T1000 (cell line): Measurements from ENCODE around the gene CDCP2.
"Not testable (repeated sequence)": the region's sequence is repeated elsewhere in the genome, so short reads cannot be mapped to it uniquely, and the experiment has no call there.

Experiments
- DNase-seq: peaks from one replicate; lab custom pipeline; 2025; ENCODE audit warnings: mixed read lengths; lab: John Stamatoyannopoulos, UW

Gene CDCP2

GRCh38 chr1:54115520-54115919 lies 37.3 kb downstream of the CDCP2 start:
- DNase-seq, result no peak

DNA sequence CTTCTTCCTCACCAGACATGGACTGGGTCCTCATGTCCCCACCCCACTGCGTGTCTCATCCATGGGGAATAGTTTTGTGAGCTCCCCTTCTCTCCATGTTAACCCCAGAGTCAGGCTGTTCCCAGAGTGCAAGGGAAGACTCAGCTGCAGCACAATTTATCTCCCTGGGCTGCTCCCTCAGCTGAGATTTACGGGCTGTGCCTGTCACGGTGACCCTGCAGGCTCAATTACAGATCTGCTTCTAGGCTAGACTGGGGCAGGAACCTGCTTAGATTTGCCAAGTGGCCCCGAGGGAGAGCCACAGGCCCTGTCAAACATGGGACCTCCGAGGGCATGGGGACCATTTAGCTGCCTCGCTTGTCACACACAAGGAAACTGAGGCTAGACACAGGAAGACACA lies 37.8 kb downstream of the CDCP2 start:
- no peak for DNase-seq

GRCh38 chr1:54114001-54114400 lies 38.8 kb downstream of the CDCP2 start:
- DNase-seq, result no peak

- no peak for DNase-seq
These were observed 40.0 kb downstream of the CDCP2 start for GRCh38 chr1:54112705-54113368.

GRCh38 chr1:54112027-54112426 lies 40.8 kb downstream of the CDCP2 start:
- DNase-seq, result no peak

- no peak for DNase-seq
These were observed 41.2 kb downstream of the CDCP2 start for GRCh38 chr1:54111624-54112023.

GRCh38 chr1:54110996-54111395 lies 41.8 kb downstream of the CDCP2 start:
- no peak for DNase-seq

- no peak for DNase-seq
These were observed 43.4 kb downstream of the CDCP2 start for GRCh38 chr1:54109129-54110090.

- no peak for DNase-seq
These were observed 44.6 kb downstream of the CDCP2 start for GRCh38 chr1:54108156-54108555.

- DNase-seq, result no peak
These were observed 45.7 kb downstream of the CDCP2 start for GRCh38 chr1:54107131-54107530.

GRCh38 chr1:54105736-54106269 lies 47.0 kb downstream of the CDCP2 start:
- DNase-seq, result no peak

GRCh38 chr1:54105080-54105479 lies 47.7 kb downstream of the CDCP2 start:
- DNase-seq, result no peak

DNA sequence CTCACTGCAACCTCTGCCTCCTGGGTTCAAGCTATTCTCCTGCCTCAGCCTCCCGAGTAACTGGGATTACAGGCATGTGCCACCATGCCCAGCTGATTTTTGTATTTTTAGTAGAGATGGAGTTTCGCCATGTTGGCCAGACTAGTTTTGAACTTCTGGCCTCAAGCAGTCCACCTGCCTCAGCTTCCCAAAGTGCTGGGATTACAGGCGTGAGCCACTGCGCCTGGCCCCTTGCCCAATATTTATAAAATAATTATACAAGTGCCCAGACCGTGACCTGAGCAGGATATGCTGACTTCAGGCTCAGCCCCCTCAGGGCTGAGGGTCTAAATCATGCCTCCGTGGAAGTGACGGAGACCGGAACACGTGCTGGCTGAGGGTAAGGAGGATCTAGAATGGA lies 48.2 kb downstream of the CDCP2 start:
- not testable (repeated sequence) for DNase-seq

GRCh38 chr1:54103414-54103813 lies 49.4 kb downstream of the CDCP2 start:
- no peak for DNase-seq

GRCh38 chr1:54100500-54100899 lies 52.3 kb downstream of the CDCP2 start:
- no peak for DNase-seq

DNA sequence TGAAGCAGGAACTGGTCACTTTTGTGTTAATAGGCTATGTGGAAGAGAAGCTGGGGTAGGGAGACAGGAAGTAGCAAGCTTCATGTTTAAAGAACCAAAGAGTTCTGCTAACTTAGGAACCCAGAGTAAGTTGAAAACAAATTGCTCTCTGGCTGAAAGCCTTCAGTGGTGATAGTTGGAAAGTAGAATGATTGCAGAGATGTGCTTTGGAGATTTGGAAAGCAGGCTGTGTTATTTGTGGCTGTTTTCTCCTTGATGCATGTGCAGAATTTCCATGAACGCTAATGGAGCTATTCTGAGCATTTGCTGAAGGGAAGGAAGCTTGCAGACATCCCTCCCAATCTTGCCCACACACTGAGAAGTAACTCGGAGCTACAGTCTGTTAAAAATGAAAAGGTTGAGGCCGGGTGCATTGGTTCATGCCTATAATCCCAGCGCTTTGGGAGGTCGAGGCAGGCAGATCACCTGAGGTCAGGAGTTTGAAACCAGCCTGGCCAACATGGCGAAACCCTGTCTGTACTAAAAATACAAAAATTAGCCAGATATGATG lies 53.7 kb downstream of the CDCP2 start:
- DNase-seq, result no peak

GRCh38 chr1:54096877-54097240 lies 55.9 kb downstream of the CDCP2 start:
- no peak for DNase-seq

DNA sequence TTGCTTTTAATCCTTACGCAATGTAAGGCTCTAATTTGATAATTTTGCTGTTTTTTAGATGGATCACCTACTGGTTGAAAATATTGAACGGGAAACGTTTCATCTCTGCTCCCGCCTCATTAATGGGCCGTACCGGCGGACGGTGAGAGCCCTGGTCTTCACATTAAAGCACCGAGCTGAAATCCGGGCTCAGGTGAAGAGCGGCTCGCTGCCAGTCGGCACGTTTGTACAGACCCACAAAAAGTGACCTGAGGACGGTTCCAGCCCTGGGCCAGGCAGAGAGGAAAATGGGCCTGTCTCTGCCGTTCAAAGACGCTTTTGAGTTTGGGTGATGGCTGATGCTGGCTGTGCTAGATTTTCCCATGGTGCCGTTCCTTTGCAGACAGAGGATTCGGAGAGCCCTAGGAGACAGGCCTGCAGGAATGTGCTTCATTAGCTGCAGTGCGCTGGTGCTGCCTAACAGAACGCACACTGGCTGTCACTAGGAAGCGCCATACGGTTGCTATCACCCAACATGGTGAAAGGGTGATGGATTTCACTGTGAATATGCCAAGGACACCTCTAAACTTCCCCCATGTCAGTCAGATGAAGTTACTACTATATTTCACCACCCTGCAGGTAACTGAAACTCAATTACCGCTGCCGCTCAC lies 56.4 kb downstream of the CDCP2 start:
- DNase-seq, result no peak

DNA sequence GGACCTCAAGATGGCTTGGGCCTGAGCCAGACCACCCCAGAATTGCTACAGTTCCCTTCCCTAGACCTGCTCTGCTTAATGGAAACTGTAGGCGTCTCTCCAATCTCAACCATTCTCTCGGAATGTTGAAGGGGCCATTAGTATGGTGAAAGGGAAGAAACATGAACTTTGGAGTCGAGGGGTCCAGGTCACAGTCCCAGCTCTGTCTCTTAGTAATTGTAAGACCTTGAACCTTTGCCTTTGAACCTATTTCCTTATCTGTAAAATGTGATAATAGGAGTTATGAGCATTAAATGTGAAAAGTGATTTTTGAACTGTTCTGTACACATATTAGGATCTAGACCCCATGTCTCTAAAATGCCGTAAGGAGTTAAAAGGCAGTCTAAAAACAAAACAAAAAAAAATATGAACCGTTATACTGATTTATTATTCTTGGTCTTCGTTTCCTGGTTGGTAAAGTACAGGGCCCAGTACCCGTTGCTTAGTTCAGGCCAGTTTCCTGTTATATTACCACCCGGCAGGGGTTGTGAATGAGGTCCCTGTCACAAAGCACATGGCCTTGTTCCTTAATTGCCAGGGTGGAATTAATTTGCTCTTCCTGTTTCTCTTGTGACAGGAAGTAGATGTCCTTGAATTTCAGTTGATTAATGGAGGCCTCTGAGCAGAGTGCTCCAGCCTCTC lies 57.1 kb downstream of the CDCP2 start:
- no peak for DNase-seq

- not testable (repeated sequence) for DNase-seq
These were observed 58.1 kb downstream of the CDCP2 start for GRCh38 chr1:54094730-54095105.

GRCh38 chr1:54094001-54094729 lies 58.6 kb downstream of the CDCP2 start:
- DNase-seq, result no peak
